ENCODE measurements around the gene KRT7. TPM values are rescaled to one million over a fixed set of nuclear protein-coding genes. Genes with fewer than 3 reads are reported as not detected.

Gene KRT7
- total RNA-seq, 1 donor from 2014 or later = not detected

- TF ChIP-seq CTCF (conservative IDR thresholded peaks at IDR 0.05) = no peak
- Mint-ChIP-seq H3K4me3 (no peak overlapping the region), H3K27me3 (ENCODE audit: low read depth) (peaks cover 10% of the 10 kb centered on the region), H3K27ac (ENCODE audit: unreplicated experiment) (no peak overlapping the region), H3K36me3 (ENCODE audit: low read depth) (no peaks in the 10 kb centered on the region), H3K4me1 (no peaks in the 10 kb centered on the region), H3K9me3 (no peaks in the 10 kb centered on the region)
- DNase-seq (ENCODE audit: low read depth, low spot score) = no peak
Observed at GRCh38 chr12:52216807-52217206, 16.2 kb upstream of the KRT7 start.

- peaks cover 12% of the 10 kb centered on the region for H3K27me3 Mint-ChIP-seq (ENCODE audit: low read depth)
- no peak for TF ChIP-seq CTCF (conservative IDR thresholded peaks at IDR 0.05)
- no peak for DNase-seq (ENCODE audit: low read depth, low spot score)
- no peaks in the 10 kb centered on the region for H3K4me1 Mint-ChIP-seq
- H3K4me3 Mint-ChIP-seq = no peak overlapping the region
- H3K36me3 Mint-ChIP-seq (ENCODE audit: low read depth) = no peaks in the 10 kb centered on the region
- no peaks in the 10 kb centered on the region for H3K9me3 Mint-ChIP-seq
- no peak overlapping the region for H3K27ac Mint-ChIP-seq (ENCODE audit: unreplicated experiment)
Observed at GRCh38 chr12:52217223-52217622, 15.8 kb upstream of the KRT7 start.

GRCh38 chr12:52218001-52218400, 15.0 kb upstream of the KRT7 start:
- Mint-ChIP-seq H3K4me1 (no peaks in the 10 kb centered on the region), H3K27me3 (ENCODE audit: low read depth) (peaks cover 14% of the 10 kb centered on the region), H3K27ac (ENCODE audit: unreplicated experiment) (no peak overlapping the region), H3K4me3 (no peak overlapping the region), H3K36me3 (ENCODE audit: low read depth) (no peaks in the 10 kb centered on the region), H3K9me3 (no peaks in the 10 kb centered on the region)
- no peak for DNase-seq (ENCODE audit: low read depth, low spot score)
- TF ChIP-seq CTCF (conservative IDR thresholded peaks at IDR 0.05) = no peak

- no peak for DNase-seq (ENCODE audit: low read depth, low spot score)
Observed at GRCh38 chr12:52220477-52220876, 12.6 kb upstream of the KRT7 start.

GRCh38 chr12:52221070-52221781, 11.8 kb upstream of the KRT7 start:
- TF ChIP-seq CTCF (conservative IDR thresholded peaks at IDR 0.05) = no peak
- Mint-ChIP-seq H3K4me3 (no peak overlapping the region), H3K27ac (ENCODE audit: unreplicated experiment) (no peak overlapping the region), H3K9me3 (no peaks in the 10 kb centered on the region), H3K36me3 (ENCODE audit: low read depth) (no peaks in the 10 kb centered on the region), H3K27me3 (ENCODE audit: low read depth) (peaks cover 36% of the 10 kb centered on the region), H3K4me1 (no peaks in the 10 kb centered on the region)
- no peak for DNase-seq (ENCODE audit: low read depth, low spot score)

More at GRCh38 chr12:52220477-52220876, 12.6 kb upstream of the KRT7 start:
- H3K4me3 Mint-ChIP-seq = no peak overlapping the region
- H3K9me3 Mint-ChIP-seq = no peaks in the 10 kb centered on the region
- no peak overlapping the region for H3K27ac Mint-ChIP-seq (ENCODE audit: unreplicated experiment)
- peaks cover 32% of the 10 kb centered on the region for H3K27me3 Mint-ChIP-seq (ENCODE audit: low read depth)
- no peaks in the 10 kb centered on the region for H3K4me1 Mint-ChIP-seq
- no peak for TF ChIP-seq CTCF (conservative IDR thresholded peaks at IDR 0.05)
- H3K36me3 Mint-ChIP-seq (ENCODE audit: low read depth) = no peaks in the 10 kb centered on the region

Data from neural crest cell (in vitro differentiated cells).